DND-41 (cell line): Measurements from ENCODE around the gene PER1.

ENCODE experiments used
- ATAC-seq: fragments of 200-7000 bp; cut with Tn5 transposase; 3 replicates; pipeline ENCODE4 v1.9.1; 2021; ENCODE audit warnings: low read depth; ENCODE audit not compliant: insufficient read depth
- DNase-seq: peaks from one replicate; pipeline ENCODE4 v3.0.0-alpha.2; 2020
- H2AFZ ChIP-seq: 2 replicates; pipeline ENCODE4 v1.6.0; 2012; ENCODE audit warnings: low read depth, low read length
- H3K27ac ChIP-seq: 2 replicates; pipeline ENCODE4 v1.5.1; 2012; ENCODE audit warnings: low read length, inconsistent platforms
- H3K27me3 ChIP-seq: fragments of 200-600 bp; sonication (generic); 2 replicates; pipeline ENCODE4 v1.6.0; 2012; ENCODE audit warnings: low read length, mild to moderate bottlenecking, inconsistent platforms; ENCODE audit not compliant: insufficient read depth, poor library complexity
- H3K36me3 ChIP-seq: 2 replicates; pipeline ENCODE4 v1.5.1; 2012; ENCODE audit warnings: low read length, inconsistent platforms; ENCODE audit not compliant: insufficient read depth
- H3K4me1 ChIP-seq: 2 replicates; pipeline ENCODE4 v1.5.1; 2012; ENCODE audit warnings: mild to moderate bottlenecking, low read length; ENCODE audit not compliant: insufficient read depth
- H3K4me2 ChIP-seq: 2 replicates; pipeline ENCODE4 v1.6.0; 2012; ENCODE audit warnings: mild to moderate bottlenecking, moderate library complexity, low read length, inconsistent platforms; ENCODE audit not compliant: insufficient read depth
- H3K4me3 ChIP-seq, 2 experiments: fragments of 200-600 bp in 1 of 2; shearing (Covaris generic) in 1 of 2; 2 replicates each; pipeline ENCODE4 v1.5.1; 2012 to 2016; ENCODE audit warnings: inconsistent platforms in 2 of 2, low read length in 2 of 2, mild to moderate bottlenecking in 2 of 2, low read depth in 1 of 2, moderate library complexity in 1 of 2
- H3K79me2 ChIP-seq: 2 replicates; pipeline ENCODE4 v1.6.0; 2012; ENCODE audit warnings: low read length, inconsistent platforms; ENCODE audit not compliant: insufficient read depth
- H3K9ac ChIP-seq: 2 replicates; pipeline ENCODE4 v1.6.0; 2012; ENCODE audit warnings: low read depth, mild to moderate bottlenecking, inconsistent platforms, low read length, moderate library complexity
- H3K9me3 ChIP-seq: 2 replicates; pipeline ENCODE4 v1.5.1; 2012; ENCODE audit warnings: low read length, moderate library complexity, mild to moderate bottlenecking, inconsistent platforms; ENCODE audit not compliant: insufficient read depth, severe bottlenecking
- H4K20me1 ChIP-seq: 2 replicates; pipeline ENCODE4 v1.6.0; 2012; ENCODE audit warnings: low read length; ENCODE audit not compliant: insufficient read depth
- EZH2 ChIP-seq: IDR thresholded peaks from 3 replicates; pipeline ENCODE4 v1.6.1; 2012; ENCODE audit warnings: borderline replicate concordance, low read depth, mild to moderate bottlenecking, moderate library complexity, low read length, inconsistent platforms; ENCODE audit not compliant: severe bottlenecking
- TF ChIP-seq, protein P1 (sequence below): IDR thresholded peaks from 2 replicates; pipeline ENCODE4 v1.5.1; 2012; ENCODE audit warnings: borderline replicate concordance, low read length, moderate library complexity, mild to moderate bottlenecking; ENCODE audit not compliant: poor library complexity, severe bottlenecking; ENCODE audit errors: extremely low read depth

The PER1 gene

GRCh38 chr17:8117980-8118768 lies 34.0 kb downstream of the PER1 start, which contains the start of gene ALOXE3:
ALOXE3 (minus strand) TSS chr17:8118514; CDS start chr17:8117990, 524 bp downstream.
- DNase-seq (no peak), ATAC-seq (peak; percentile 17; the same call in 2 of the 3 replicates)
- H3K9ac ChIP-seq, result peak within 1 kb of the TSS; percentile 76
- H3K27ac ChIP-seq, result peak within 1 kb of the TSS; percentile 74
- H3K27me3 ChIP-seq, result peaks cover 57% of the 10 kb centered on the region
- peak within 1 kb of the TSS; percentile 96 for H2AFZ ChIP-seq
- peak within 1 kb of the TSS; percentile 100 for H3K4me2 ChIP-seq
- H3K79me2 ChIP-seq, result no peaks in the 10 kb centered on the region
- TF ChIP-seq, protein P1, sequence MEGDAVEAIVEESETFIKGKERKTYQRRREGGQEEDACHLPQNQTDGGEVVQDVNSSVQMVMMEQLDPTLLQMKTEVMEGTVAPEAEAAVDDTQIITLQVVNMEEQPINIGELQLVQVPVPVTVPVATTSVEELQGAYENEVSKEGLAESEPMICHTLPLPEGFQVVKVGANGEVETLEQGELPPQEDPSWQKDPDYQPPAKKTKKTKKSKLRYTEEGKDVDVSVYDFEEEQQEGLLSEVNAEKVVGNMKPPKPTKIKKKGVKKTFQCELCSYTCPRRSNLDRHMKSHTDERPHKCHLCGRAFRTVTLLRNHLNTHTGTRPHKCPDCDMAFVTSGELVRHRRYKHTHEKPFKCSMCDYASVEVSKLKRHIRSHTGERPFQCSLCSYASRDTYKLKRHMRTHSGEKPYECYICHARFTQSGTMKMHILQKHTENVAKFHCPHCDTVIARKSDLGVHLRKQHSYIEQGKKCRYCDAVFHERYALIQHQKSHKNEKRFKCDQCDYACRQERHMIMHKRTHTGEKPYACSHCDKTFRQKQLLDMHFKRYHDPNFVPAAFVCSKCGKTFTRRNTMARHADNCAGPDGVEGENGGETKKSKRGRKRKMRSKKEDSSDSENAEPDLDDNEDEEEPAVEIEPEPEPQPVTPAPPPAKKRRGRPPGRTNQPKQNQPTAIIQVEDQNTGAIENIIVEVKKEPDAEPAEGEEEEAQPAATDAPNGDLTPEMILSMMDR, result no peak
- TF ChIP-seq EZH2, result no peak
- peak within 1 kb of the TSS; percentile 83 to 98 for H3K4me3 ChIP-seq
- peaks cover 57% of the 10 kb centered on the region for H3K4me1 ChIP-seq
- H3K36me3 ChIP-seq, result no peaks in the 10 kb centered on the region
- H3K9me3 ChIP-seq, result no peaks in the 10 kb centered on the region
- H4K20me1 ChIP-seq, result peaks cover 10% of the 10 kb centered on the region; the same call in 1 of the 2 replicates

DNA sequence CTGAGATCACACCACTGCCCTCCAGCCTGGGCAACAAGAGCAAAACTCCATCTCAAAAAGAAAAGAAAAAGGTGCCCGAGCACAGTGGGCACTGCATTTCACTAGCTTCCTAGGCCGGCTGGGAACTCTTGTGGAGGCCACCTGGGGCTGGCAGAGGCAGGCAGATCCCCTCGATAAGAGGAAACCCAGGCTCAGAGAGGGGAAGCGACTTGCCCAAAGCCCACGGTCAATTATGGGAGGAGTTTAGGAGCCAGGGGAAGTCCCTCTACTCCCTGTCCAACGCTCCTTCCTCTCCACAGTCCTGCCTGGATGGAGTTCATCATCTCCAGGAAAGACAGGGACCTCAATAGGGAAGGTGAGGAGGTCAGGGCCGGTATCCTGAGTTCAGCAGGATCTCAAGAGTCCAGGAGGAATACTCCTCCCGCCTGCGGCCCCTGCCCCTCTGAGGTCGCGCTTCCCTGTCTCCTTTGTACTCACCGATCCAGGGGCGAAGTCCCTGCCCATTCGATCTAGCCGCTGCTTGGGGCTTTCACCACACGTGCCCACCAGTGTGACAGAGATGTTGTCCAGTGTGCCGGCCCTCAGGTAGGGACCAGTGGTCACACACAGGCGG lies 34.7 kb downstream of the PER1 start:
- Histone ChIP-seq H3K9me3 (no peaks in the 10 kb centered on the region), H3K27ac (no peak overlapping the region), H3K36me3 (no peaks in the 10 kb centered on the region), H3K79me2 (no peaks in the 10 kb centered on the region), H3K4me1 (peaks cover 50% of the 10 kb centered on the region), H3K4me2 (peak overlapping the region; percentile 100), H3K27me3 (peaks cover 55% of the 10 kb centered on the region), H3K9ac (peak overlapping the region; percentile 76), H3K4me3 (peak overlapping the region in 1 of 2 experiments; percentile 98; a peak in 3 of 4 replicates), H4K20me1 (0 out of 2 replicates have a peak, but pooled peaks cover 3% of the 10 kb centered on the region), H2AFZ (peak overlapping the region; percentile 96; the same call in 1 of the 2 replicates)
- TF ChIP-seq EZH2, result no peak
- TF ChIP-seq, protein P1, result no peak
- DNase-seq (no peak), ATAC-seq (no peak)

DNA sequence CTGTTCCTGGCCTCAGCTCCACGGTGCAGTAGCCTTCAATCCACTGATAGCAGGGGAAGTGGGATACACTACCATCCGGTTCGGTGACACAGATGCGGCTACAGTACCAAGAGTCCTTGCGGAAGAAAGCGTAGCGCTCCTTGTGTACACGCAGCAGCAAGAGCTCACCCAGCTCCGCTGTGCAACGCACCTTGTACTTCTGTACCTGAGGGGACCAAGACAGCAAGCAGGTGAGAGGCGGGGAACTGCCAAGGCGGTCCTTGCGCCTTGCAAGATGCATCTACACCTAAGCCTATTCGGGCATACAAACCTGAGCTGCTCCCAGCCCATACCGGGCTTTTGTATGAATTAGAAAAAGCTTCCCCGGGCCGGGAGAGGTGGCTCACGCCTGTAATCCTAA lies 35.4 kb downstream of the PER1 start:
- Histone ChIP-seq H3K4me3 (no peak overlapping the region), H3K4me1 (peaks cover 43% of the 10 kb centered on the region), H4K20me1 (no peaks in the 10 kb centered on the region), H3K27me3 (peaks cover 52% of the 10 kb centered on the region), H3K27ac (no peak overlapping the region), H3K9me3 (no peaks in the 10 kb centered on the region), H3K79me2 (no peaks in the 10 kb centered on the region), H3K9ac (no peak overlapping the region), H2AFZ (no peak overlapping the region), H3K36me3 (no peaks in the 10 kb centered on the region), H3K4me2 (no peak overlapping the region)
- no peak for TF ChIP-seq EZH2
- TF ChIP-seq, protein P1, result no peak
- no peak for ATAC-seq
- DNase-seq, result no peak
